HepG2 (cell line): ENCODE data around the gene TMEM108. TPM values are rescaled to one million over a fixed set of nuclear protein-coding genes. Genes with fewer than 3 reads are reported as not detected.

Source experiments
- GFI1 ChIP-seq: sonication (generic); formaldehyde crosslinking; IDR thresholded peaks from 2 replicates; pipeline ENCODE4 v1.5.0; 2020; ENCODE audit warnings: missing genetic modification reagents, mild to moderate bottlenecking, borderline replicate concordance
- MEIS2 ChIP-seq: sonication (generic); formaldehyde crosslinking; IDR thresholded peaks from 2 replicates; pipeline ENCODE4 v1.9.0; 2021; ENCODE audit warnings: mild to moderate bottlenecking, missing genetic modification reagents
- NR1H2 ChIP-seq: sonication (generic); formaldehyde crosslinking; IDR thresholded peaks from 2 replicates; pipeline ENCODE4 v1.8.1; 2022; ENCODE audit warnings: low read depth, missing genetic modification reagents, borderline replicate concordance
- SUZ12 ChIP-seq: fragments of 150-350 bp; IDR thresholded peaks from 2 replicates; pipeline ENCODE4 v1.6.1; 2014; ENCODE audit warnings: low read depth, low read length
- ZBTB1 ChIP-seq: sonication (generic); formaldehyde crosslinking; IDR thresholded peaks from 2 replicates; pipeline ENCODE4 v1.4.0; 2020; ENCODE audit warnings: missing genetic modification reagents, borderline replicate concordance
- ZNF253 ChIP-seq: sonication (generic); formaldehyde crosslinking; IDR thresholded peaks from 2 replicates; pipeline ENCODE4 v1.8.0; 2022; ENCODE audit warnings: mild to moderate bottlenecking, missing genetic modification reagents, borderline replicate concordance
- polyA plus RNA-seq, 8 experiments: library from polyadenylated mRNA; depleted of rRNA in 3 of 8; stranded (reverse) in 7 of 8; unstranded in 1 of 8; fragments of >200 nt; fragmentation: Illumina TruSeq in 4 of 8; extraction: Trizol in 4 of 8; gene quantifications; 2 replicates each; pipeline versions ENCODE4 v1.2.1 to v1.2.3, GENCODE V29; 2011 to 2016; ENCODE audit warnings: low read depth in 4 of 8, missing spikeins in 1 of 8, mixed read lengths in 1 of 8; ENCODE audit not compliant: insufficient read depth in 1 of 8
- total RNA-seq, 5 experiments: library from RNA; depleted of rRNA; stranded (reverse); fragments of >200 nt; fragmentation: Illumina TruSeq; extraction: Trizol; gene quantifications; 2 replicates each; pipeline ENCODE4 v1.2.3, GENCODE V29; 2016; ENCODE audit warnings: low read depth in 1 of 5
- TF ChIP-seq, protein P1 (sequence below), 2 experiments: fragments of 450-650 bp in 1 of 2; sonication (generic) in 1 of 2; formaldehyde crosslinking in 1 of 2; IDR thresholded peaks; 2 replicates each; pipeline versions ENCODE4 v1.6.1 to v1.8.0; 2016 to 2022; ENCODE audit warnings: antibody characterized with exemption in 1 of 2, mild to moderate bottlenecking in 1 of 2, missing genetic modification reagents in 1 of 2

The TMEM108 gene
- total and polyA plus RNA-seq, 2 of the 13 experiments (the other 11 are each of a cell fraction or from before 2014, with no cell fraction given), result not detected

DNA sequence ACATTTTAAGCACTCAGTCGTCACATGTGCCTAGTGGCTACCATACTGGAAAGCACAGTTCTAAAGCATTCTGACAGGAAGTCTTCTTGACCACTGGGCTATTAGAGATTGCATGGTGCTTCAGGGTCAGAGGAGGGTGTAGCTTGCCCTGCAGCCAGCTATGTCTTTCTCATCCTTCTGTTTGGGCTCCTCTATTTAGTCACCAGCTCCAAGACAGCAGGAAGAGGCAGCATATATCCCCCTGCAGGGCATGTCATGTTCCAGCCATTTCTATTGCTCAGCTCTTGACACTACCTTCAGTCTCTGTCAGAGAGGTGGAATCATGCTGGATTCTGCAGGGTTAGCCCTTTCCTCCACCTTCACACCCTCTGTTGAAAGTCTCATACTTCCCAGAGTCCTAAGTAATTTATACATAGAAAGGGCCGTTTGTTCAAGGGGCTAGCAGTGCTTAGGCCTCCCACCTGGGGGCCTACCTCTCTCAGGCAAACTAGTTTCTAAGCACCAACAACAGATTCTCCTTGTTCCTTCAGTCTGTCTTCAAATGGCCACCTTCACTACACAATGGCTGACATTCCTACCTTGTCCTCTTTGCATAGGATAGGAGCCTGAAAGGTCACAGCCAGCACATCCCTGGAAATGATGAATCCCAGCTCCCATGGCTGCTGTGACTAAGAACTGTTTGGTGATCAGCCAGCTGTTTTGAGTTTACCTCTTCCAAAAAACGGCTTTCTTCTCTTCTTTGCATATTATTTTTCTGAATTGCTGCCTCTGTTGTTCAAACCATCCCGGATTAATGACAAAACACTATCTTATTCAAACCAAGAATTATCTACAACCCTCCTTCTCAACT, 246.0 kb downstream of the TMEM108 start (continued):
- TF ChIP-seq ZBTB1 (no peak), ZNF253 (CRISPR knock-in tag) (no peak), NR1H2 (CRISPR knock-in tag) (no peak), MEIS2 (CRISPR knock-in tag) (no peak), SUZ12 (no peak), GFI1 (CRISPR knock-in tag) (no peak)
- TF ChIP-seq, protein P1, sequence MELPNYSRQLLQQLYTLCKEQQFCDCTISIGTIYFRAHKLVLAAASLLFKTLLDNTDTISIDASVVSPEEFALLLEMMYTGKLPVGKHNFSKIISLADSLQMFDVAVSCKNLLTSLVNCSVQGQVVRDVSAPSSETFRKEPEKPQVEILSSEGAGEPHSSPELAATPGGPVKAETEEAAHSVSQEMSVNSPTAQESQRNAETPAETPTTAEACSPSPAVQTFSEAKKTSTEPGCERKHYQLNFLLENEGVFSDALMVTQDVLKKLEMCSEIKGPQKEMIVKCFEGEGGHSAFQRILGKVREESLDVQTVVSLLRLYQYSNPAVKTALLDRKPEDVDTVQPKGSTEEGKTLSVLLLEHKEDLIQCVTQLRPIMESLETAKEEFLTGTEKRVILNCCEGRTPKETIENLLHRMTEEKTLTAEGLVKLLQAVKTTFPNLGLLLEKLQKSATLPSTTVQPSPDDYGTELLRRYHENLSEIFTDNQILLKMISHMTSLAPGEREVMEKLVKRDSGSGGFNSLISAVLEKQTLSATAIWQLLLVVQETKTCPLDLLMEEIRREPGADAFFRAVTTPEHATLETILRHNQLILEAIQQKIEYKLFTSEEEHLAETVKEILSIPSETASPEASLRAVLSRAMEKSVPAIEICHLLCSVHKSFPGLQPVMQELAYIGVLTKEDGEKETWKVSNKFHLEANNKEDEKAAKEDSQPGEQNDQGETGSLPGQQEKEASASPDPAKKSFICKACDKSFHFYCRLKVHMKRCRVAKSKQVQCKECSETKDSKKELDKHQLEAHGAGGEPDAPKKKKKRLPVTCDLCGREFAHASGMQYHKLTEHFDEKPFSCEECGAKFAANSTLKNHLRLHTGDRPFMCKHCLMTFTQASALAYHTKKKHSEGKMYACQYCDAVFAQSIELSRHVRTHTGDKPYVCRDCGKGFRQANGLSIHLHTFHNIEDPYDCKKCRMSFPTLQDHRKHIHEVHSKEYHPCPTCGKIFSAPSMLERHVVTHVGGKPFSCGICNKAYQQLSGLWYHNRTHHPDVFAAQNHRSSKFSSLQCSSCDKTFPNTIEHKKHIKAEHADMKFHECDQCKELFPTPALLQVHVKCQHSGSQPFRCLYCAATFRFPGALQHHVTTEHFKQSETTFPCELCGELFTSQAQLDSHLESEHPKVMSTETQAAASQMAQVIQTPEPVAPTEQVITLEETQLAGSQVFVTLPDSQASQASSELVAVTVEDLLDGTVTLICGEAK (IDR thresholded peaks at IDR 0.05), result no peak
- TF ChIP-seq, protein P1 (CRISPR knock-in tag; IDR thresholded peaks at IDR 0.05), result no peak
- TF ChIP-seq, all 625 proteins: peak for 0
